ENCODE measurements around the gene PTPRCAP.
"Not testable (repeated sequence)": the region's sequence is repeated elsewhere in the genome, so short reads cannot be mapped to it uniquely, and the experiment has no call there.

PTPRCAP gene, protein sequence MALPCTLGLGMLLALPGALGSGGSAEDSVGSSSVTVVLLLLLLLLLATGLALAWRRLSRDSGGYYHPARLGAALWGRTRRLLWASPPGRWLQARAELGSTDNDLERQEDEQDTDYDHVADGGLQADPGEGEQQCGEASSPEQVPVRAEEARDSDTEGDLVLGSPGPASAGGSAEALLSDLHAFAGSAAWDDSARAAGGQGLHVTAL

GRCh38 chr11:67437082-67437808, at the start of gene PTPRCAP:
Gene PTPRCAP (minus strand): TSS chr11:67437682. CDS start chr11:67437619, 63 bp downstream.
- no peak for DNase-seq (ENCODE audit: low spot score)

GRCh38 chr11:67486481-67487195, 49.2 kb upstream of the PTPRCAP start:
- no peak for DNase-seq (ENCODE audit: low spot score)

GRCh38 chr11:67485873-67486361, 48.4 kb upstream of the PTPRCAP start:
- DNase-seq (ENCODE audit: low spot score): not testable (repeated sequence)

GRCh38 chr11:67484847-67485311, 47.4 kb upstream of the PTPRCAP start:
- peak; percentile 43 for DNase-seq (ENCODE audit: low spot score)

DNA sequence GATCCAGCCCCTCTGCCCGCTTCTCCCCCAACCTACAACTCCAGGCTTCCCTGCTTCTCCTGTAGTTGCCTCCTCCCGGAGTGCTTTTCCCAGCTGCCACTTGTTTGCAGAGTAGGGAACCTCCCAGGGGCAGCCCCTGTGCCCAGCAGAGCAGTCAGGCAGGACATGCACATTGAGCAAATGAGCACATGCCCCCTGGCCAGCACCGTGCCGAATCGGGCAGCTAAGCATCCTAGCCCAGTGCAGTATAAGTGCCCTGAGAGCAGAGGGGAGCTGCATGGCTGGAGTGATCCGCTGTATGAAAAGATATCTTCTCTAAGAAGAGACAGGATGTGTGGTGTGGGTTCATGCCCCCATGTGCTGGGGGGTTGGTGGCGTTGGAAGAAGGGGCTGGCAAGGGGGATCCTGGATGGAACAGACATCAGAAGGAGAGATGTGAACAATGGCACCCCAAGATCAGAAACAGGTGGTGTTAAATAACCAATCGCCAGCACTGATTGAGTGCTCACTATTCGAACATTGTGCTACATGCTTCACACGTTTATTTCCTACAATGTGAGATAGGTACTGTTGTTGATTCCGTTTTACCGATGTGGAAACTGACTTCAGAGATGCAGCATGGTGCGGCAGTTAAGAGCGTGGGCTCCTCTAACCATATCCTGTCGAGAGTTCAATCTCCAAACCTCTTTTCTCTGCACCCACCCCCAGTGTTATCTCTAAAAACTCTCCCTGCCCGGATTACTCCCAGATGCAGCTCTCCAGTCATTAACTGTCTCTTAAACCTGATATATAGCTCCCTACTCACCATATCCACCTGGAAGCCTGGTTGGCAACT, 46.6 kb upstream of the PTPRCAP start:
- DNase-seq (ENCODE audit: low spot score): no peak

GRCh38 chr11:67482827-67483798, 45.6 kb upstream of the PTPRCAP start, which contains the start of gene AIP:
Gene AIP (plus strand): TSS chr11:67483026. CDS start chr11:67483159, 133 bp downstream.
- DNase-seq (ENCODE audit: low spot score): peak; percentile 99

DNA sequence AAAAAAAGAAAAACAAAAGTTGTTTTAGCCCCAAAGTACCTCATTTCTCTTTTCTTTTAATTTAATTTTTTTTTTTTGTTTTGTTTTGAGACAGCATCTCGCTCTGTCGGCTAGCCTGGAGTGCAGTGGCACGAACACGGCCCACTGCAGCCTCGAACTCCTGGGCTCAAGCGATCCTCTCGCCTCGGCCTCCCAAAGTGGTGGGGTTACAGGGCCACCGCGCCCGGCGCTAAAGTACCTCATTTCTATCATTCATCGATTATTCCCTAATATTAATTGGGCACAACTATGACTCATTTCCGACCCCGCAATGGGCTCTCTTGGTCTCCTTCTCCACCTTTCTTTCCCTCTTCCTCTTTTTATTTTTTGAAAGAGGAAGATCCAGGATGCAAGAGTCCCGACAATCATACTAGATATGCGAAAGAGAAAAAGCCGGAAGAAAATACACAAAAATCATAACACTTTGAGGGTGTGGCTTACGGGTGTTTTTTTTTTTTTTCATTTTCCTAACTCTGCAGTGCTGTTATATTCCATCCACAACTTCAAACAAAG, 44.9 kb upstream of the PTPRCAP start:
- no peak for DNase-seq (ENCODE audit: low spot score)

DNA sequence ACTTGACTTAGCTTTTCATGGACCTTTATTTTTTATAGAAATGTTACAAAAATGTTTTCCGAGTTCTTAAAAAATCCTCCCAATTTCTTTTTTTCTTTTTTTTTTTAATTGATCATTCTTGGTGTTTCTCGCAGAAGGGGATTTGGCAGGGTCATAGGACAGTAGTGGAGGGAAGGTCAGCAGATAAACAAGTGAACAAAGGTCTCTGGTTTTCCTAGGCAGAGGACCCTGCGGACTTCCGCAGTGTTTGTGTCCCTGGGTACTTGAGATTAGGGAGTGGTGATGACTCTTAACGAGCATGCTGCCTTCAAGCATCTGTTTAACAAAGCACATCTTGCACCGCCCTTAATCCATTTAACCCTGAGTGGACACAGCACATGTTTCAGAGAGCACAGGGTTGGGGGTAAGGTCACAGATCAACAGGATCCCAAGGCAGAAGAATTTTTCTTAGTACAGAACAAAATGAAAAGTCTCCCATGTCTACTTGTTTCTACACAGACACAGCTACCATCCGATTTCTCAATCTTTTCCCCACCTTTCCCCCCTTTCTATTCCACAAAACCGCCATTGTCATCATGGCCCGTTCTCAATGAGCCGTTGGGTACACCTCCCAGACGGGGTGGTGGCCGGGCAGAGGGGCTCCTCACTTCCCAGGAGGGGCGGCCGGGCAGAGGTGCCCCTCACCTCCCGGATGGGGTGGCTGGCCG, 40.0 kb upstream of the PTPRCAP start:
- not testable (repeated sequence) for DNase-seq (ENCODE audit: low spot score)

DNA sequence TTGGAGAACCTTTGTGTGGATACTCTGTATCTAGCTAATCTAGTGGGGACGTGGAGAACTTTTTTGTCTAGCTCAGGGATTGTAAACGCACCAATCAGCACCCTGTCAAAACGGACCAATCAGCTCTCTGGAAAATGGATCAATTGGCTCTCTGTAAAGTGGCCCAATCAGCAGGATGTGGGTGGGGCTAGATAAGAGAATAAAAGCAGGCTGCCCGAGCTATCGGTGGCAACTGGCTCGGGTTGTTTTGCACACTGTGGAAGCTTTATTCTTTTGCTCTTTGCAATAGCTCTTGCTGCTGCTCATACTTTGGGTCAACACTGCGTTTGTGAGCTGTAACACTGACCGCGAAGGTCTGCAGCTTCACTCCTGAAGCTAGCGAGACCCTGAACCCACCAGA, 39.2 kb upstream of the PTPRCAP start:
- DNase-seq (ENCODE audit: low spot score): not testable (repeated sequence)

GRCh38 chr11:67472882-67473281, 35.4 kb upstream of the PTPRCAP start:
- no peak for DNase-seq (ENCODE audit: low spot score)

- DNase-seq (ENCODE audit: low spot score): no peak
These were observed 33.0 kb upstream of the PTPRCAP start for GRCh38 chr11:67470337-67471002.

DNA sequence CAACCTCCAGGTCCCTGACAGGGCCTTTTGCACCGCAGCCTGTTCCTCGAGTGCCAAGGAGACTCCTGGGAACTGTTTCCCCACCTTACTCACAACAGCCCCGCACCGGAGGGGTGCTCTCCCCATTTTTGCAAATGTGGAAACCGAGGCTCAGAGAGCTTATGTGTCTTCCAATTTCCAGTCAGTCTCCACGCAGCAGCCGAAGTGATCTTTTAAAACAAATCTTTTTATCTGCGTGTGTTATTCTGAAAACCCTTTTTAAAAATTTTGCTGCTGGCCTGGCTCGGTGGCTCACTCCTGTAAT, 32.0 kb upstream of the PTPRCAP start:
- DNase-seq (ENCODE audit: low spot score): no peak

- DNase-seq (ENCODE audit: low spot score): peak; percentile 89
These were observed 31.5 kb upstream of the PTPRCAP start, which contains the start of gene TMEM134 for GRCh38 chr11:67468759-67469507. Gene TMEM134 (minus strand): TSS chr11:67469251. CDS start chr11:67469192, 59 bp downstream.

DNA sequence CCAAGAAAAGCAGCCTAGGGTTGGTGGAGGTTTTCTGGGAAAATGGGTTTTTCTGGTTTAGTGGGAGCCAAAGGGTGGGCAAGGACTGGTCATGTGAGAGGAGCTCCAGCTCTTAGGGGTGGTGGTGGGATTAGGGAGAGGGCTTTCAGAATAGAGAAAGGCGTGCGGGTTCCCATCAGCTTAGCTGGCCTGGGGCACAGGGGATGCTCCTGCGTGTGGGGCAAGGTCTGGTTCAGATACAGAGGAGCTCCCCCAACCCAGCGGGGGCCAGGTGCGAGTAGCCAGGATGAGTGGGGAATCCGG, 30.9 kb upstream of the PTPRCAP start:
- DNase-seq (ENCODE audit: low spot score): no peak

DNA sequence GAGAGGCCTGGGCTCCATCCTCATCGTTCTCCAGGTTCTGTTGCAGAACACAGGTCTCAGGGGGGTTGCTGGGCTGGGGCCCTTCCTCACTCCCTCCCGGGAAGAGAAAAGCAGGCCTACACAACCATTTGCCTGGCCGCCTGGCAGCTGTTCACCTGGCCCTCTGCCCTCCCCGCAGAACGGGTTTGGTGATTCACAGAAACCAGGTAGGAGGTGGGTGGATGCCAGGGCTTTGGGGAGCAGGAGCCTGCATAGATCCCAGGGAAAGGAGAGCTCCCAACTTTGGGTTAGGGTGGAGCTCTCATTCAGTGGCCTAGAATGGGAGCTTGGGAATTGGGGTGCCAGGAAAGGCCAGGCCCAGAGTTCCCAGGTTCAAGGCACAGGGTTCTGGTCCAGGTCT, 30.6 kb upstream of the PTPRCAP start:
- no peak for DNase-seq (ENCODE audit: low spot score)

DNA sequence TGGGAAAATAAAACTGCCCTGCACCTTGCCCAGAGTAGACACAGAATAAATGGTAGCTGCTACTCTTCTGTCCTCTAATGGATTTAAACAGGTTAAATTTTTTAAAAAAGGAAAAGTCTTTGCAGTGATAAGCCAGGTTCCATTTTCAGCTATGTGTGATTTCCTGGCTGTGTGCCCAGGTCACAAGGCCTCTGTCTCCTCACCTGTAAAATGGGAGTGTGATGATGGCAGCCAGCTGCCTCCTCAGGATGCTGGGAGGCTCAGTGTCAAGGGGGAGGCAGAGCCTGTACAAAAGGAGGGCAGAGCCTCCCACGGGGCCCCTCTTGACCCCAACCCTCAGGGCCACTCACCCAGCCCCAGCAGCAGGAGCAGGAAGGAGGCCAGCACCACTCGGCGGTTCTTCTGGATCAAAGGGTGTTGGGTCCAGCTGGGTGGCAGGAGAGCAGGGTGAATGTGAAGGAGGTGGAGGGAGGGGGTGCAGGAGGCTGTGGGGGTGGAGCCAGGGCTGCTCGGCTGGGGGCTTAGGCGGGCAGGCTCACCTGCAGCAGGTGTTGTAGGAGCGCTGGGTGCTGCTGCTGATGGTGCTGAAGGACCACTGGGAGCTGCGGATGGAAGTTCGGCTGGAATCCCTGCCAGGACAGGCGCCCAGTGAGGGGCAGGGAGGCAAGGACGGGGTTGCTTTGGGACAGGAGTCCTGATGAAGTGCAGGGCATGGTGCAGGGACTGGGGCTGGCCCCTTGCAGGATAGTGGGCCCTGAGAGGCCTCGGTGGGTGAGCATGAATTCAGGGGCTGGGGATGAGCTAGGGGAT, 29.7 kb upstream of the PTPRCAP start:
- DNase-seq (ENCODE audit: low spot score): no peak

- no peak for DNase-seq (ENCODE audit: low spot score)
These were observed 28.9 kb upstream of the PTPRCAP start for GRCh38 chr11:67466367-67466766.

DNA sequence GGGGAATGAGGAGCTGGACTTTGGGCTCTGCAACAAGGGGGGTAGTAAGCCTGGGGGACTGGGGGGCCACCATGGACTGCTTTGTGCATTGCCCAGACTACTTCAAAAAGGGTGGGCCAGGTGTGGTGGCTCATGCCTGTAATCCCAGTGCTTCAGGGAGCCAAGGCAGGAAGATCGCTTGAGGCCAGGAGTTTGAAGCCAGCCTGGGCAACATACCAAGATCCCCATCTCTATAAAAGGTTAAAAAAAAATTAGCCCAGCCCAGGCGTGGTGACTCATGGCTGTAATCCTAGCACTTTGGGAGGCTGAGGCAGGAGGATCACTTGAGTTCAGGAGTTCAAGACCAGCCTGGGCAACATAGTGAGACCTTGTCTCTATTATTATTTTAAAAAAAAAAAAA, 28.0 kb upstream of the PTPRCAP start:
- not testable (repeated sequence) for DNase-seq (ENCODE audit: low spot score)

Measured in pons (tissue), 1 donor.